LoVo (cell line): ENCODE data around the gene ISCA1.

ENCODE experiments used
- DNase-seq: peaks from one replicate; pipeline ENCODE4 v3.0.0-alpha.2; 2016; ENCODE audit warnings: low spot score

Gene ISCA1

DNA sequence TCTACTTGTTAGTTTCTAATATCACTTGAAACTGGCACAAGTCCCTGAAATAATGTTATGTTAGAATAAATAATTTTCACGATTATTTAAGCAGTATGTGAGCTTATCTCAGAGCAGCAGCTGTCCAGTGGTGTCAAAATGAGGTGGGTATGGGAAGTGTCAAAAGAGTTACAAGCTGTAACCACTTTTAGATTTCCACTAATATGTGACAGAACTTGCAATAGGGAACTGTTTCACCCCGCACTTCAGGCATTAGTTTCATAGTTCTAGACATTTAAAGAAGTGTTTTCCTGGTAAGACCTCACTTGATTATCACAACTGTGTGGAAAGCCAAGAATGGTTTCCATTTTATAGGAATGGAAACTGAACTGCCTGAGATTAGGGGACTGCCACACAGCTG lies 2.9 kb upstream of the ISCA1 start:
- DNase-seq = no peak

DNA sequence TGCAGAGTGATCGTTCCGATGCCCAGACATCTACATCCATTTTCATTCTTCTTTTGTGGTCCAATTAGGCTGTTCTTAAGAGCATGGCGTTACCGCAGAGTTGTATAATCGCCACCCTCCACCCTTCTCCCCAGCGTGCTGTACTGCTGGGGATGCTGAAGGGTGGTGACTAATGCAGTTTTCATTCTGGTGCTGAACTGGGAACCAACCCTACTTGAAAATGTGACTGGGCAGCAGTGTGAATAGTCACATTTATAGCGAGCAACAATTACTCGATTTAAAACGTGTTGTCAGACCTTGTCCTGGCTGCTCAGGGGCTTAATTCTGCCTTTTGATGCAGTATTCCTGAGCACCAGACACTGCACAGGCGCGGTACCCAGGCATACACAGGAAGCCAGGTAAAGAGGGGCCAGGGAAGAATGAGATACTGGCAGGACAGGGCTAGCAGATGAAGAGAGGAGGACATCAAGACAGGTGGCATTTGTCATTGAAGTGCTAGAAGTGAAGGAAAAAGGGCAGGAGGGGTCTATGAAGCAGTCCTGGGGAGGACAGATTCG lies 719 bp upstream of the ISCA1 start:
- peak; percentile 63 for DNase-seq

DNA sequence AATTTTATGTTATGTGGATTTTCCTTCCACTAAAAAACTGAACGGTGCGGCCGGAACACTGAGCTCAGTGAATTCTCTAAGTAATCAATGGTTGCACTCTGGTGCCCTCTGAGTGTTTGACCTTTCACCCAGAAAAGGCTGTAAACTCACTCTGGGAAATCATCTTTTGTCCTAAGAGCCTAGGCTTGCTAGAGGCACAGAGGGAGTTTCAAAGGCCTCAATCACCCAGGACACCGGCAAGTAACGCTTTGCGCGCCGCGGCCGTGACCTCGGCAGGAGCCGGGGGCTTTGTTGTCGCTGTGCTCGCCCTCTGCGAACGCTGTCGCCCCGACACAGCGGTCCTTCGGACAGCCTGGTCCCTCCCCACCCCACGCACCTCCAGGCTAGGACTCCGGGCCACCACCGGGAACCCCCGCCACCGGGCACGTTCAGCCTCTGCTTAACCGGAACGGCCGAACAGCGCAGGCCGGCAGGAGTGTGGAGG lies 703 bp downstream of the ISCA1 start:
- DNase-seq = peak; percentile 61

DNA sequence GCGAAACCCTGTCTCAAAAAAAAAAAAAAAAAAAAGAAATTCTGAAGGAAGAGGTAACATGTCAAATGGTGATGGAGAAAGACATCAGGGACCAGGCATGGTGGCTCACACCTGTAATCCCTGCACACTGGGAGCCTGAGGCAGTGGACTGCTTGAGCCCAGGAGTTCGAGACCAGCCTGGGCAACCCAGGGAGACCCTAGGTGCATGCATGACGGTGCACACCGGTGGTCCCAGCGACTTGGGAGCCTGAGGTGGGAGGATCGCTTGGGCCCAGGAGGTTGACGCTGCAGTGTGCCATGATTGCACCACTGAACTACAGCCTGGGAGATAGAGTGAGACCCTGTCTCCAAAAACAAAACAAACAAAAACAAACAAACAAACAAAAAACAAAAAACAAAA lies 1.8 kb downstream of the ISCA1 start:
- DNase-seq = no peak

DNA sequence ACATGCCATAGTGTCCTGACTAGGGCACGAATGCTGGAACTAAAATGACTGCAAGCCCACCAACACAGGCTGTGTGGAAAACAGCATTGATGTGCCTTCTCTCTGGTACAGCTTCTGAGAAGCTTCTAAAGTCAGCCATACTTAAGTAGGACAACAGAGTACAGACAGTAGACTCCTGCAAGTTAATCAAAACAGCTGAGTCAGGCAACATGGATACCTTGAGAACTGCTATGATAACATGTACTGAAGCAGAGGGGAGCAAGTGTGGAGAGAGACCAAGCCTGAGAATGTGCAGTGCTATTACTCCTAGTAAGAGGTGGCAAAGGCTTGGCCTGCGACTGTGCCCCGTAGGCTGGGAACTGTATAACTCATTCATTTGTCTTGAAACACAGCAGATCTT lies 2.5 kb downstream of the ISCA1 start:
- DNase-seq = no peak

DNA sequence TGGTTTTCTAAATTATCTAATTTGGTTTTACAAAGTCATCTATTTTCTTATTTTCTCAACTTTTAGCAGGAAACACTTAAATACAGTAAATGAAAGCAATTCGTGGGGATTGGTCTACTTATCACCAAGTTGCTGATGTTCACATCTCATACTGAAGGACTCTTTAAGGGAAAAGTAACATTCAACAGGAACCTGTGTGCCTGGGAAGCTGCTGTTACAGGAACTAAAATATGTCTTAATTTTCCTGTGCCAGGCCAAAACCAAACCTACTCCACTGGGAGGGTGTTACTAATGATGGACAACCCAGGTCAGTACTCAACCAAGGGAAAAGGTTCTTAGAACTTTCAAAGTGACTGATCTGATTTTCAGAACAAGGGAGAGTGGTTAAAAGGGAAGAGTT lies 5.3 kb downstream of the ISCA1 start:
- DNase-seq = no peak

DNA sequence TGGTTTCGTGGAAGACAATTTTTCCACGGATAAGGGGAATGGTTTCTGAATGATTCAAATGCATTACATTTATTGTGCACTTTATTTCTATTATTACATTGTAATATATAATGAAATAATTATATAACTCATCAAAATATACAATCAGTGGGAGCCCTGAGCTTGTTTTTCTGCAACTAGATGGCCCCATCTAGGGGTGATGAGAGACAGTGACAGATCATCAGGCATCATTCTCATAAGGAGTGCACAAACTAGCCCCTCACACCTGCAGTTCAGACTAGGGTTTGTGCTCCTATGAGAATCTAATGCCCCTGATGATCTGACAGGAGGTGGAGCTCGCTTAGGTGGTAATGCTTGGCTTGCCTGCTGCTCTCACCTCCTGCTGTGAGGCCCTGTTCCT lies 6.4 kb downstream of the ISCA1 start:
- DNase-seq = no peak

DNA sequence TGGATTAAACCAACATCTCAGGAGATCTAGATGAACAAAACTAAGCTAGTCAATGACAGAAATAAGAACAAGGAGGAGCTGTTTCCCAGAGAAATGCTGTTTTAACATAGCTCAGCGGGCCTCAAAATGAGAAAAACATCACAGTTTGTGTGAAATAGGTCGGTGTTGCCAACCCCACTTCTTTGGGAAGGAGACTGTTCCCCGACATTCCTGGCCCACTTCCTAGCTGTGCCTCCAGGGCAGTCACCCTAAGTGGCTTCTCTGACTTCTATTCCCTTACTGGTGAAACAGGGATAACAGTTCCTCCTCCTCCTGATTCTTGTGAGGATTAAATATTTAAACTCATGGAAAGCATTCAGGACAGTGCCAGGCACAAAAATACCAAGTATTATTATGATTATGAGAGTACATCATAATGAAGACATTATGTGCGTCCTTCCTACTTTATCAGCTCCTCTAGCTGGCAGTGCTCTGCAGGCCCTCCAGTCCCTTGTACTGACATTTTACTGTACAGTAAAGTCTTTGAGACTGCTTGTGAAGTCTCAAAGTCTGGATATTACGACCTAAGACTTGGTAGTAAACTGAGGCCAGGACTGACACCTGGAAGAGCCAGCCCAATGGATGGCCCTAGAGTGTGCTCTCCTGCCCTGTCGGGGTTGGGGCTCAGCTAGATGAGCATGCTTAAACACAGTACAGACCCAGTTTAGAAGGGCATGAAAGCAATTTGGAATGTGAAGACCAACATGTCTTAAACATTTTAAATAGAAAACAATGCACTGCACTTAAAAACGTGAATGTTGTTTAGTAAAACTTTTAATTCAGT lies 7.3 kb downstream of the ISCA1 start:
- no peak for DNase-seq

DNA sequence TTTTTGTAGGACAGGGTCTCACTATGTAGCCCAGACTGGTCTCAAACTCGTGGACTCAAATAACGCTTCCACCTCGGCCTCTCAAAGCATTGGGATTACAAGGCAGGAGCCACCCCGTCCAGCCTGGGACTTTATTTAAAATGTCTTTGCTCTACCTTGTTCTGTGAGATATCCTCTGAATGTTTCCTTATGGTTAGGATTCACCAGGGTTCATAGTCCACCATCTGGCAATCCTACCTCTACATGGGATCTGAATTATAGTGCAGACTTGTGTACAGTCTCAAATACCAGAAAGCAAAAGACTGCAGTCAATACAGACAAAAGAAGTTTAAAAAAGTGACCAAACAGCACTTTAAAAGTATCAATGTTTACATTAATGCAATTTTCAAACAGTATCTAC lies 10.1 kb downstream of the ISCA1 start:
- DNase-seq = no peak

DNA sequence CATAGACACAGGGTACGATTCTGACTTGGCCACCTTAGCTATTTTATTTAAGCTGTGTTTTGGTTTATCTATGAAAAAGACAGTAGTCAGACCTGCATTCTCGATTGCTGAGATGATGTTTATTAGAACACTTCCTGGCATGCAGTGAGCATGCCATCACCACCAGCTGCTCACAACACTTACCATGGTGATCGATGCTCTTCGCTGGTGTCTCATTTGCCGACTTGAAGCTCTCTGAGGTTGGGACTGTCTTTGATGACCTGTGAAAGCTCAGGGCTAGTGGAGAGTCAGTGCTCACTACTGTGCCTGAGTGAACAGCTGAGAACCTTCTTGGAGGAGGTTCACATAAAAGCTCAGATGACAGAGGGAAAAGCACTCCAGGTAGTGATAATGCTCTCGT lies 18.5 kb downstream of the ISCA1 start:
- no peak for DNase-seq

DNA sequence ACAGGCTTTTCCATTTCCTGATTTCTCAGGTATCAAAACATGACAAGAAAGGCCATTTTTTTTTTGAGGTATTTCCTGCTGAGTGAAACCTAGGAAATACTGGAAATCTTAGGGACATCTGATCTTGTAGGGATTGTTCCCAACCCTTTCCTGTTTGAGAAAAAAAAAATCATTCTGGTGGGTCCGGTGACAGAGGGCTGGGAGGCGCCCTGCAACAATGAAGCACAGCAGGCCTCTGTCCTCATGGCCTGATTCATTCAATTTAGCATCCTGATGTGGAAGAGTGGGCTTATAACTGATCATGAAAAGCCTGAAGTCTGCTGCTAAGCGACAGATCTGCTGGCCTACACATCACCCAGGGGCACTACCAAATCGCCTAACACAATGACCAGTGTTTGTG lies 19.8 kb downstream of the ISCA1 start:
- no peak for DNase-seq

DNA sequence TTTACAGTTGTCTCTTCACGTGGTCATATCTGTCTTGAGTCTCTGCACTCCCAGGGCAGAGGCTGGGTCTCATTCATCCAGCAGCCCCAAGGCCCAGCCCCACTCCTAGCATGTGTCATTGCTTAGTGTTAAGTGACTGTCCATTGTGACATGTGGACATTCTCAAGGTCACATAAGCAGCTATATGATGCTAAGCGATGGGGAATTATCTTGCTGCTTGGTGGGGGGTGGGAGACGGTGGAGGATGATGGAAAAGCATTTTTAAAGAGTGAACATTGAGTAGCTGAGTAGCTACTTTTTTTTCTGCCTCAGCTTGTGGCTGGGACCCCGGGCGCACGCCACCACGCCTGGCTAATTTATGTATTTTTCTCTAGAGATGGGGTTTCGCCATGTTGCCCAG lies 22.8 kb downstream of the ISCA1 start, which contains the start of gene C9orf153:
C9orf153 (minus strand) TSS at position 101 of the 400 bp plus-strand sequence. CDS start 30,054 bp downstream, outside the sequence.
- no peak for DNase-seq

DNA sequence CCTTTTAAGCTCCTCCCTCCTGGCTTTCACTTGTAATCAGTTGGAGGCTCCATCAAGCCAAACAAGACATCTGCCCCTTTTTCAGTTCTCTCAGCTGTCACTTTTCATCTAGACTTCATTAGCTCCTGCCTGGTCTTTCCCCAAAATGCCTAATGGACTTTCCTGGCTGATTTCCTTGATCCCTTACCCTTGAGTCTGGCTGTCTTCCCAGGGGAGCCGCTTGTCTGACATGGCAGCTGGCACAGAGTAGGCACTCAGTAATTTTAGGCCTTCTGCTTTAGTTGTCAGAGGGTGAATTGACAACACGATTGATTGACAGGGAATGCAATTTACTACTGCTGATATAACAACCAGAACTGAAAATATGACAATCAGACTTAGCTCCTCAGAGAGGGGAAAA lies 24.9 kb downstream of the ISCA1 start:
- no peak for DNase-seq

DNA sequence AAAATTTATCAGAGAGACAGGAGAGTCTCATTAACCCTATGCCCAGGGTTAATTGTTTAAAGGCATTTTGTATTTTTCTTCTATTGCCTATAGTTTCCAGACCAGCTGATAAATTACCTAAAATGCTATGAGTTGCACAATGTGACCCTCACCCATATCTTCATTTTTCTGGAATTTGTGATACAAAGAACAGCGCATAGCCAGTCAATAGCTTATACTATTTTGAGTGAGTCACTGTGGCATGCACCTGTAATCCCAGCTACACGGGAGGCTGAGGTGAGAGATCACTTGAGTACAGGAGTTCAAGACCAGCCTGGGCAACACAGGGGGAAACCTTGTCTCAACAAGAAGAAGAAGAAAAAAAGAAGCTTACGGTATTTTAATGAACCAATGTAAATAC lies 25.7 kb downstream of the ISCA1 start:
- DNase-seq = no peak

DNA sequence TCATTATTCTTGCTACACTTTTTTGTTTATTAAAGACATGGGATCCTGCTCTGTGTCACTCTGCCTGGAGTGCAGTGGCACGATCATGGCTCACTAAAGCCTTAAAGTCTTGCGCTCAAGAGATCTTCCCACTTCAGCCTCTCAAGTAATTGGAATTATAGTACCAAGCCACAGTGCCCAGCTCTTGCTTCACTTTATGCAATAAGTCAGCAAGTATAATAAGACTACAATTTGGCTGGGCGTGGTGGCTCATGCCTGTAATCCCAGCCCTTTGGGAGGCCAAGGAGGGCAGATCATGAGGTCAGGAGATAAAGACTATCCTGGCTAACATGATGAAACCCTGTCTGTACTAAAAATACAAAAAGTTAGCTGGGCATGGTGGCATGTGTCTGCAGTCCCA lies 28.8 kb downstream of the ISCA1 start:
- no peak for DNase-seq

DNA sequence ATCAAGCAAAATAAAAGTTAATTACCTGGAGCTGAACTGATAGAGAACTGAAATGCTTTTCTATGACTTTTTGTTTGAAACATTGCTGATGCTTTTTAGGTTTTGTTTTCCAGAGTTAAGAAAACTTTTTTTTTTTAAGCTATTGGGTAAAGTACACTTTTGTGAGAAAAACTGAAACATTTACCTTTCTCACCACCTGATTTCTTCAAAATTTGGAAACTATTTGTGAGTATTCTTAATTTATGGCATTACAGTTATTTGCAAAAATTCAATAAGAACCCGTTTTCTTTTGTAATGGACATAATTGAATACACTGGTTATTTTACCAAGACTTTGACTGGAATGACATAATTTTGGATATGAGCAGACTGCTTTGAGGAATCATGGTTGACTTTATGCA lies 29.5 kb downstream of the ISCA1 start:
- DNase-seq = no peak

DNA sequence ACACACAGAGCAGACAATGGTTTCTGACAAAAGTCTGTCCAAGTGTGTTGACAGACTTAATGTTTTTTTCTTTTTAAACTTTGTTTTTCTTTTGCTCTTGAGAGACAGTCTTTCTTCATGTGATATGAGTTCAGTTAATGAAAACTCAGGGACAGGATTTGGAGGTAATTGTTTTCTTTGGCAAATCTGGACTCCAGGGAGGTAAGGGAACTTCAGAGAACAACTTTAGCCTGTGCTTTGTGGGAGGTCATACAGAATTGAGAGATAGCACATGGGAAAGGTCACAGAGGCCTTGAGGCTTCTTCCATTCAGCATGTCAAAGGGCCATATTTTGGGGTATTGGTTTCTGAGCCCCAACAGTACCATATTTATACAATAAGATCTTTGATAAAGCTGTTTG lies 32.2 kb downstream of the ISCA1 start:
- DNase-seq = no peak

DNA sequence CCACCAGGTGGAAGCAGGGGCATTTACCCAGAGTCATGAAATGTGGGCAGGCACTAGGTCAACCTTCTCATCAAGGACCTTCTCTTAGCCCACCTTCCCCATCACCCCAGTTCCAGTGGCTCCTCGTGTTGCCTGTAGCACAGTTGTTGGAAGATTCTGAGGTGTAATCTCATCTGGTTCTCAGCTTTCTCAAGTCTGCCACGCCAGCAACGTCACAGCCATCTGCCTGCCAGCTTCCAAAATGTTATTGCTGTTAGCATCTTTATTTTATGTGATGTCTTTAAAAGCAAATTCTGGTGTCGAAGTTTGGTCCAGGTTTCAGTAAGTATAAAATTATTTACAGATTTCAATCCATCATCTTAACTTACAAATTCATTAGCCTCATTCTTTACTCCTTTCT lies 33.6 kb downstream of the ISCA1 start:
- no peak for DNase-seq

DNA sequence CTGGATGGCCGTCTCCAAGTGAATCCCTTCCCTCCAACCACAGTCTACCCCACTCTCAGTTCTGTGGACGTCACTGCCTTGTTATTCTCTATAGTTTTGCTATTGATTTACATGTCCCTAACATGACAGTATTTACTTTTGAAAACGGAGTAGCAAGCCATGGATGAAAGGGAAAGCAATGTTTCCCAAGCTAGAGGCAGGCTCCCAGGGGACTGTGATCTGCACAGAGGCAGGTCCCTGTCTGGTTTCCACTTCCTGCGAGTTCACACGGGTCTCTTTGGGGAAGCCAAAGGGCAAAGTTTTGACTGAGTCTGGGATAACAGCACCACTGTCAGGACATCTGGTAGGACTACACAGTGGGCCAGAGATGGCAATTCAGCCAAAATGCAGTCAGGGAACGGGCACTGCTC lies 35.6 kb downstream of the ISCA1 start:
- DNase-seq = no peak

DNA sequence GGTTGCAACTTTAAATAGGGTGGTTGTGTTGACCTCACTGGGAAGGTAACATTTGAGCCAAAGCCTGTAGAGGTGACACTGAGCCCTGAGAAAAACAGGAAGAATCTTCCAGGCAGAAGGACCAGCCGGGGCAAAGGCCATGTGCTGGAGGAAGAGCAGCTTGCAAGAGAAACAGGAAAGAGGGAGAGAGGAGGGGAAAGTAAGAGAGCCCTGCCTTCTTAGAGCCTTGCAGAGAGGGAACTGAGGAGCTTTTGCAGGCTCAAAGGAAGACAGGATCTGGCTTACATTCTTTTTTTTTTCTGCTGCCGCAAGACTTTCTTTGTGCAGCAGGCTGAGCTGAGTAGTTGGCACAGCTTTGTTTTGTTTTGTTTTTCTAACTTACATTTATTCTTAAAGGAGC lies 40.3 kb downstream of the ISCA1 start:
- DNase-seq = no peak

DNA sequence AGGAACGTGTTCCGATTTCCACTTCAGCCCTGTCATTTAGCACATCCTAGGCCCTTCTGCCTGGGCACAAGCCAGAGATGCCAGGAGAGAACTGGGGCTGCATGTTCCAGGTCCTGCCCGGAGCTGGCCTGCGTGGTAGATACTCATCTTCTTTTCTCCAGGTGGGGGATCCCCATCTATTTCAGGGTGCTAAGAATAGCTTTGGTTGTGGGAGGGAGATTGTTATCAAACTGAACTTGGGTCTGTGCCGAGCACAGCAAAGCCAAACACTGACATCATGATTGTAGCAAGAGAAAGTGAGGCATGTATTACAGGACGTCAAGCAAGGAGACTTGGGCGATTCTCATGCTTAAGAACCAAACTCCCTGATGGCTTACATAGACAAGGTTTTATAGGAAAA lies 41.1 kb downstream of the ISCA1 start:
- no peak for DNase-seq

DNA sequence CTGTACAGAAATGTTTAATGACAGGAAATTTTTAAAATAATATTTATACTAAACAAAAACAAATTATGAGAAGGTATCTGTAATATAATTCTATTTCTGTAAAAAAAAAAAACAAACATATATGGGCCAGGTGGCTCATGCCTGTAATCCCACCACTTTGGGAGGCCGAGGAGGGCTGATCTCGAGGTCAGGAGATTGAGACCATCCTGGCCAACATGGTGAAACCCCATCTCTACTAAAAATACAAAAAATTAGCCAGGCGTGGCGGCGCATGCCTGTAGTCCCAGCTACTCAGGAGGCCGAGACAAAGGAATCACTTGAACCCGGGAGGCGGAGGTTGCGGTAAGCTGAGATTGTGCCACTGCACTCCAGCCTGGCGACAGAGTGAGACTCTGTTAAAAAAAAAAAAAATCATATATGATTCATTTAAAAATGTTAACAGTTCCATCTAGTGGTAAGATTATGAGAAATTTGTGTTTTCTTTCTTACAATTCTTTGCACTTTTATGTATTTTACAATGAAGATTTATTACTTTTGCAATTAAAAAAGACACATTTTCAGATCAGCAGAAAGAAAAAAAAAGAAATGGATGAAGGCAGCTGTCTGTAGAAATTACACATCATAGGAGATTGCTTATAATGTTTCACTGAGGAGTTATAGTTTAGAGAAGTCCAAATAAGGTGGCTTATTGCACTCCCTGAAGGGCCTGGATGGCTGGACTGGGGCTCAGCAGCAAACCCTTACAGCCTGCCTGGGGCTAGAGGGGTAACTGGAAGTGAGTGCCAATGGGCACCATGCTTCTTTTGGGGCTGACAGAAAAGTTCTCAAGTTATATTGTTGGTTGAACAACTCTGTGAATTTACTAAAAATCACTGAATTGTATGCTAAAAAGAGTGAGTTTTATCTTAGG lies 43.2 kb downstream of the ISCA1 start:
- DNase-seq = peak; percentile 16

DNA sequence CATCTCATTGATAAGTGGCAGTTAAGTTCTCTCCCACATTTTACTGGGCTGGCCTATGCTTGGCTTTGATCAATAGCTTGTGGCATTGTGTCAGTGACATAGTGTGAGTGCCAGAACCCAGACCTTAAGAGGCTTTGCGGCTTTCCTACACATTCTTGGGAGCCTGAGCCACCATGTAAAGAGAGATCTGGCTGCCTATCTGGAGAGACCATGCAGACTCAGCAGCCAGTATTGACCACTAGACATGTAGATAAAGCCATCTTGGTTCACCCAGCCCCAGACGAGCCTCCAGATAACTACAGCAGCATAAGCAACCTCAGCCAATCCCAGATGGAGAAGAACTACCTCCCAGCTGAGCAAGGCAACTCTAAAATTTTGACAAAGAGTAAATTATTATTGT lies 51.5 kb downstream of the ISCA1 start:
- no peak for DNase-seq
